Epithelial cell of proximal tubule (primary cell): Measurements from ENCODE around the gene PLEKHA6. TPM values are rescaled to one million over a fixed set of nuclear protein-coding genes. Genes with fewer than 3 reads are reported as not detected.

Source experiments
- DNase-seq: peaks from one replicate; pipeline ENCODE4 v3.0.0-alpha.2; 2011; ENCODE audit warnings: low read depth
- H3K4me3 ChIP-seq: 2 replicates; pipeline ENCODE4 v1.5.1; 2011; ENCODE audit warnings: low read depth, mild to moderate bottlenecking, low read length
- CTCF ChIP-seq: conservative IDR thresholded peaks from 2 replicates; pipeline ENCODE4 v1.5.1; 2012; ENCODE audit warnings: low read depth, mild to moderate bottlenecking, low read length
- total RNA-seq: library from RNA; depleted of rRNA; stranded (reverse); fragments of >200 nt; gene quantifications from 2 replicates; pipeline ENCODE4 v1.2.3, GENCODE V29; 2015

PLEKHA6 gene
- total RNA-seq, 1 donor from 2014 or later: 19.9 TPM

DNA sequence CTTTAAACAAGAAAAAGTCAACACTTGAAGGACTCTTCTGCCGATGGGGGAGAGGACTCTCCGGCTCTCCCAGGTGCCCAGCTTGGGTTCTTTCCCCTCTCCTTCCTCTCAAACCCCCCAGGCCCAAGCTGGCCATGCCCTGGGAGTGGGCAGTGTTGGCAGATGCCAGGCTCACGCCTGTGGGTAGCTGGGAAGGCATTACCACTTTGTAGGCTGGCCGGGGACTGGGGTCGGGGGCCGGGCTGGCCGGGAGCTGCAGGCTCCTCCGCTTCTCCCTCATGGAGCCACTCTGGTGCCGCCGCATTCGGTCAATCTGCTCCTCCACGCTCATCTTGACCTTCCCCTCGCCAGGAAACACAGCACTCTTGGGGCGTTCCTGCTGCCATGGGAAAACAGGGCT, 129.5 kb downstream of the PLEKHA6 start:
- DNase-seq: no peak
- no peak for TF ChIP-seq CTCF
- H3K4me3 ChIP-seq: no peak overlapping the region

GRCh38 chr1:204228896-204229295, 130.8 kb downstream of the PLEKHA6 start:
- no peak for DNase-seq
- no peak for TF ChIP-seq CTCF
- H3K4me3 ChIP-seq: no peak overlapping the region

DNA sequence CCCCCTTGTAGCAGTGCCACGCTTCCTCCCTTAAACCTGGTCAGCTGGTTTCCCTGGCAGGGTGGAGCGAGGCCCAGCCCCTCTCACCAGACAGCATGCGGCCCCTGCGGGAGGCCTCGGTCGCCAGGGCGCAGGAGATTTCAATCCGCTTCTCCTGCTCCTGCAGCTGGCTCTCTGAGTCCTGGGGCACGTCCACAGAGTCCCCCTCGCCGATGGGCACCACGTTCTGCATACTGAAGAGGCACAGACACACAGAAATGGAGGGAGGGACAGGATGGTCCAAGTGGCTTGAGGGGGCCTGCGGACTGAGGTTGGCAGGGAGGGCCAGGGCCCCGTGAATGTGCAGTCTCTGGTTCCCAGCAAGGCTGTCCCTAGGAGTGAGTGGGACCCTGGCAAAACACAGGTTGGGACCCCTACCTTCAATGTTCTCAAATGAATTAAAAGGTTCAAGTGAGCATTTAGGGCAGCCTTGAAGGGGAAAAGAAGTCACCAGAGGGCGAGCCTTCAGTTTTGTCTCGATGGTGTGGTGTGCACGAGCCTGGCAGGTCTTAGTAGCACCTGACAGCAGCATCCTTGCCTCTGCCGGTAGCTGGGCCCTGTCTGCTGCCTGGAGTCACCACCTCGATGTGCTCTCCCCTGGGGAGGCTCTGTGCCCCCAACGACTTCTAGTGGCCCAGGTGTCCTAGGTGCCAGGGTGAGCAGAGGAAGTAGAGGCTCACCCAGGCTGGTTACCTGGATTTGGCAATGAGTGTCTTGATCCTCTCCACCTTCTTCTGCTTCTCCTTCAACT, 131.5 kb downstream of the PLEKHA6 start:
- no peak for TF ChIP-seq CTCF
- H3K4me3 ChIP-seq: no peak overlapping the region
- no peak for DNase-seq

GRCh38 chr1:204227351-204227750, 132.4 kb downstream of the PLEKHA6 start:
- DNase-seq: no peak
- no peak overlapping the region for H3K4me3 ChIP-seq
- no peak for TF ChIP-seq CTCF

DNA sequence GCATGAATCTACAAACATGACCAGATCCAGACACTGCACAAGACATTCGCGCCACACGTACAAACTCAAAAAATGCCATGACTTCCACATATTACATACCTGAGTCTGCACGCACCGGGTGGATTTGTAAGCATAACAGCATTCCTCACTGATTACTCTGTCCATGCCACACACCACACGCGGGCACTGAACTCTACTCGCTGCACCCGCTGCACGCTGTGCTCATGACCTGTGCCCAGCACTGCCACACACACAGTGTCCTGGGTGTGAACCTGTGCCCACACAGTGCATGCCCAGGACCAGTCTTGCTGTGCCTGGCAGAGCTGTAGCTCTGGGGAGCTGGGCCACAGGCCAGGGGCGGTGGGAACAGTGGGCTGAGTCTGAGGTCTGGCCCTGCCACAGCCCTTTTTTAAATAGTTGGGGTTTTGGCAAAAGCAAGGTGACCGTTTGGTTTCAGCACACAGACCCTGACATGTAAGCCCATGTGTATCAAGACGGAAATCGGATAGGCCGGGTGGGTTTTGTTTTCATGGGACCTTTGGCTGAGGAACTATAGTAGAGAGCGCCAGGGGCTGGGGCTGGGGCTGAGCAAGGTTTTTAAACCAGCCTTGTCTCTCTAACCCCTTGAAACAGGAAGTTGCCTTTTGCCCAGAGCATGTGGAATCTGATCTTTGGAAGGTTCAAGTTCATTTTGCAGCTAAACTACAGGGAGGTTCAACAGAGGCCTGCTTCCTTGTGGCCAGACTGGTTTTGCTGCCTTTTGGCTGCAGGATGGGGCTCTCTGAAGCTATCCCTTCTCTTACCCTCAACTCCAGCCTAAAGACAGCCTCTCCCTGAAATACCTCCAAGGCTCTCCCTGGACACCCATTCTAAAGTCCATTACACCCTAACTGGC, 133.6 kb downstream of the PLEKHA6 start:
- DNase-seq: peak; percentile 77
- TF ChIP-seq CTCF: no peak
- H3K4me3 ChIP-seq: no peak overlapping the region

GRCh38 chr1:204224655-204225054, 135.1 kb downstream of the PLEKHA6 start:
- TF ChIP-seq CTCF: no peak
- DNase-seq: no peak
- no peak overlapping the region for H3K4me3 ChIP-seq
